Hematopoietic multipotent progenitor cell treated with erythropoietin and hydrocortisone succinate and interleukin-3 and kit ligand, for 6 days (in vitro differentiated cells): Measurements from ENCODE around the gene NPR3.

Experiments
- DNase-seq: peaks from one replicate; pipeline ENCODE4 v3.0.0-alpha.2; 2015

Gene NPR3

DNA sequence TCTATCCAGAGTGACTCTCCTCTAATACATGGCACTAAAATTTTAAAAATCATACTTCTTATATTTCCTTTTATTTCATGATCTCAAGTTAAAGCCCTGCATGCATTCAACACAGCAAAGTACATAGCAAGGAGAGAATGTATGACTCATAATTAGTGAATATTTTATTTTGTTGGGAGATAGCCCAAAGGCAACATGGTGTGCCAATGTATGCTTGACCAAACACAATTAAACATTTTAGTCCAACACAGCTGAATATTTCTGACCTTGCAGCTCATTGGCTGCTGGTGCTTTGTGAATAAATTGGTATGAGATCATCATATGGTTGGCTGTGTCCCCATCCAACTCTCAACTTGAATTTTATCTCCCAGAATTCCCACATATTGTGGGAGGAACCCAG lies 103.5 kb downstream of the NPR3 start:
- DNase-seq: no peak

DNA sequence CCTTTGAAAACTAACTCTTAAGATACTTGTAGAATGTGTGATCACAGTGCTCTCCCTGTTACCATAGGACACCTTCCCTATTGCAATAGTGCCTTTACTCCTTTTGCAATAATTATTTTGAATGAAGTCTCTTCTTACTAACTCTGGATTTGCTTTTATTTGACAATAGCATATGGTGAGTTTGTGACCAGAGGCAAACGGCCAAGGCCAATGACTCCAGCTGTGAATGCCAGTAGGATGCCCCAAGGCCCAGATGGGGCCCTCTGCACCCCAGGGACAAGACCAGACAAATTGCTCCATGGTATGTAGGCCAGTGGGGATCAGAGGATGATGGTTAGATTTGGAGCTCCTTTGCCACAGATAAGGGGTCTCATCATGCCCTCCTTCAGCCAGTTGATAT lies 116.9 kb downstream of the NPR3 start:
- DNase-seq: no peak

DNA sequence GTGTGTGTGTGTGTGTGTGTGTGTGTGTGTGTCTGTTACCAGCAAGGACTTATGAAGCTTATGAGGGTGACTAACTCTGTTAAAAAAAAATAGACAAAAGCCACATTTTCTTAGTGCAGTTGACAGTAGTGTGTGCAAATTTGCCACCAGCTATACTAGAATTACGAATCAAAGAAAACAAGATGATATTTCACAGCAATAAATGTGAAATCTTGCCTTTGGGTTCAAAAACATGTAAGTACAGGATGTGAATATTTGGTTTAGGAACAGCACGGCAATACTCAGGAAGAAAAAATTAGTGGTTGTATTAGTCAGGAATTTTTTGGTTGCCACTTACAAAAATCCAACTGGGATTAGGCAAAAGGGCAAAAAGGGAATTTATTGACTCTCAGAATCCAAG lies 117.4 kb downstream of the NPR3 start:
- DNase-seq: no peak

DNA sequence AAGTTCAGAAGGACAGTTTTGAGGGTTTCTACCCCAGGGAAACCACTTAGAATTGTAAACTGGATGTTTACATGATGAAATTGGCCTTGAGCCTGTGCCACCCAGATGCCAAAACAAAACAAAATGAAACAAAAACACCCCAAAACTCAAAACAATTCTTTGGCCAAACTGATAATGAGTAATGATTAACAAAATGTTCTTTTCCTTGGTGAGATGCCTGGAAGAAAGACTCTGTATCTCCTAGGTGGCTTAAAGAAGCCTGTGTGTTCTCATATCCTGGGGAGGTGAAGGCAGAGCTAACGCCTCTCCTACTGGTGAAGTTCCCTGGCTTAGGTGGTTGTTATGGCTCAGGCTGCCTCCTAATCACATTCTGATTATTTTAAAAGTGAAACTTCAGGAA lies 120.5 kb downstream of the NPR3 start:
- no peak for DNase-seq

DNA sequence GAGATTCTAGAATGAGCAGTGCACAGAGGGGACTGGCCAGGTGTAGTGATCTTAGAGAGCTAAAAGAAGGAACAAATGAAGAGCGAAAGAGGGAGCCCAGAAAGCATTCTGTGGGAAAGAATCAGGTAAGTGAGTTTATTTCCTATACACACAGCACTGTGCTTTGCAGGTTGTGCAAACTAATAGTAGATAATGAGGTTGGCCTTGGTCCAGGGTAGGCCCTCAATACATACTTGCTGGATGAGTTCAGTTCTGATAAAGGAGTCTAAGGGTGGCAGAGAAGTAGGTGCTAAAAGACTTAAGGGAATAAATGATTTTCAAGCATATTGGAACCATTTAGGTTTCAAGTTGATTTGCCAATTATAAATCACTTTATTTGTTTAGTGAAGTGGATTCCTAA lies 122.0 kb downstream of the NPR3 start:
- peak; percentile 45 for DNase-seq

DNA sequence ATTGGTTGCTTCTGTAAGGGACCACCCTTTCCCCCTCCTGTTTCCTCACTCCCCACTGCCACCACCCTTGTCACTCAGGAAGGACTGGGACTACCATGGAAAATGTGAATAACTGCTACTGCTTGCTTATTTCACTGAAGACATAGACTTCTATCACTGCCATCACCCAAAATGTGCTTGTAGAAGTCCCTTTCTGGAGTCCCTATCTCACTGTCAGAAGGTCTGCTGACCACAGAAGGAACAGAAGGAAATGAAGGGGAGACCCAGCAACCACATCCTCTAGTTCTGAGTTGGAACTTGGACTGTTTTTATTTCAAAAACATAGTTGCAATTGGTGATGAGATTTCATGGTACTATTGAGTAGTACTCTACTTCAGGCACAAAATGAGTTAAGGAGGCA lies 122.5 kb downstream of the NPR3 start:
- DNase-seq: peak; percentile 61

DNA sequence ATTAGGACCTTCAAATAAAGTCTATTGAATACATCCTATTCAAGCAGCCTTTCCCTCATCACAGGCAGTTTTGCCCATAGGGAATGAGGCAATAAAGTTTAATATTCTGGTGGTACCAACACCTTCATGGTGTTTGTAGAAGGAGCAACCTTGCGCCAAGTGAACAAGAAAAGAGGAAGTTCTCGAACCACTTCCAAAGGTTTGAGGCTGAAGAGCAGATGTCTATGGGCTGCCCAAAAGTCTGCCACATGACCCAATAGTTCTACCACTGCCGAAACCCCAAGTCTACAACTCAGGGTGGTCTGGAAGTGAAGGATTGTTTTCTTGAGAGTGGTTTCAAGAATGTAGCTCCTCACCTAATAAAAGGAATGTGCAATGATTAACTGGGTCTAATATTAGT lies 123.1 kb downstream of the NPR3 start:
- DNase-seq: peak; percentile 41

DNA sequence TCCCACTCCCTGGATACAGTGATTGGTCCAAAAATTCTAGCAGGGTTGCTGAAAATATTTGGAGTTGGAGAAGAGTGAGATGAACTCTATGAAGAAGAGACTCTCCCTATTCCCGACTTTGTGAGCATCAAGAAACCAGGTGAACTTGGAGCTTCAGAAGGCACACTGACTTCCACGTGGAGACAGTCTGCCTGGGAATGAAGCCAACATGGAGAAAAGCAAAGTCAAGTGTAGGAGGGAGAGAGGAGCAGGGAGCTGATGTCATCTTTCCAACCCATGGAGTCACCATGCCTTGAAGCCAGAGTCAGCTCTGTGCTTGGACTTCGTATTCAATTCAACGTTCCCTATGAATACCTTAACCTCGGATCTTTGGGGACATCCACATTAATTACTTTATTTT lies 125.1 kb downstream of the NPR3 start:
- no peak for DNase-seq

DNA sequence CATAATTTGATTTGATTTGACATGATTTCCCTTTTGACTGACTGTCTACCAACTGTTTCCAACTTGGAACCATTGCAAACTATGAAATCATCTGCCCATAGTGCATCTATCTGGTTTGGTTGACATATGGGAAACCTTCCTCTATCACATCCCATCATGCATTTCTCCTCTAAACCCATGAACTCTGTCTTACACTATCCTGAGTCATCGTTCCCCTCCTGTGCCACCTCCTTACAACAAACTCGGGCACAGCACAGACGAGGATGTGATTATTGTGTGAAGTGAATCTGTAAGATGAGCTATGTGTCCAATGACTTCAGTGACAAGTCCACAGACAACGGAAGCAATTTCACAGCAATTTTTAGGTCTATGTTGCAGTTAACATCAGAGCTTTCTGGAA lies 126.1 kb downstream of the NPR3 start:
- no peak for DNase-seq

DNA sequence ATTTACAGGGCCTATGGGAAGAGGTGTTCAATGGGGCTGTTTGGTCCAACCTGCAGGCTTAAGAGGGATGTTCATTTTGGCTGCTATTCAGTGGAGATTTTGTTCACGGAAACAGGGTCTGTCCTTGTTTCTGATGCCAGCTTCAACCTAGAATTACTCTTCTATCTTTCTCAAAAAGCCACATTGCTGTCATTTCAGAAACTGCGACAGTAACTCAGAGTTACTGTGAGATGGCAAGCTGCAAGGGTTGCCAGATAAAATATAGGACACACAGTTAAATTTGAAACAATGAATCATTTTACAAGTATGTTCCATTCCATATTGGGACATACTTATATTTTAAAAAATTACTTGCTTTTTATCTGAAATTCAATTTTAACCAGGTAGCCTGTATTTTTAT lies 128.0 kb downstream of the NPR3 start:
- DNase-seq: no peak

DNA sequence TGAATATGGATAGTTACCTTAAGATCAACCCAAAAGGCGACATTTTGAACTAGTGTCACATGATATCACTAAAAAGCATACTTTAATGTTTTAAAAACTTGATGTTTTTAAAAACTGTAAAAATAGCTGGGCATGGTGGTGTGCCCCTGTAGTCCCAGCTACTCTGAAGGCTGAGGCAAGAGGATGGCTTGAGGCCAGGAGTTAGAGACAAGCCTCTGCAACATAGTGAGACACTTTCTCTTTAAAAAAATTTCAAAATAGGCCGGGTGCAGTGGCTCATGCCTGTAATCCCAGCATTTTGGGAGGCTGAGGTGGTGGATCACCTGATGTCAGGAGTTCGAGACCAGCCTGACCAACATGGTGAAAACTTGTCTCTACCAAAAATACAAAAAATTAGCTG lies 129.5 kb downstream of the NPR3 start:
- DNase-seq: no peak
